ENCODE results near the gene GRID2. TPM values are rescaled to one million over a fixed set of nuclear protein-coding genes. Genes with fewer than 3 reads are reported as not detected.

GRID2 gene
- polyA plus RNA-seq, 1 of the 3 experiments (the other 2 are of a cell fraction), result not detected

GRCh38 chr4:92264163-92264562 is 39.6 kb upstream of the GRID2 start:
- Histone ChIP-seq H3K4me3 (ENCODE audit: low read depth in 2 of 2, low read length in 1 of 2) (no peak overlapping the region), H3K27me3 (ENCODE audit: insufficient read depth) (no peaks in the 10 kb centered on the region), H3K79me2 (ENCODE audit: insufficient read depth) (no peaks in the 10 kb centered on the region), H3K27ac (ENCODE audit: low read depth in 2 of 2, low read length in 1 of 2) (no peak overlapping the region), H3K36me3 (replicated peaks in 1 of 2; ENCODE audit: control insufficient read depth in 1 of 2, insufficient read depth in 2 of 2, low read length in 1 of 2) (no peaks in the 10 kb centered on the region), H3F3A (replicated peaks; ENCODE audit: insufficient read depth) (no peaks in the 10 kb centered on the region), H3K9ac (no peak overlapping the region), H2AFZ (ENCODE audit: low read depth) (no peak overlapping the region), H3K4me1 (ENCODE audit: control insufficient read depth in 1 of 2, insufficient read depth in 2 of 2, low read depth in 1 of 2, low read length in 1 of 2) (no peaks in the 10 kb centered on the region), H3K9me3 (no peaks in the 10 kb centered on the region), H3K9me2 (no peaks in the 10 kb centered on the region), H3K4me2 (no peak overlapping the region), H4K20me1 (ENCODE audit: insufficient read depth) (no peaks in the 10 kb centered on the region)
- 68% methylated on average over 3 of the region's 3 CpGs for WGBS (ENCODE audit: low lambda C conversion rate)
- TF ChIP-seq ELF1 (IDR thresholded peaks at IDR 0.05), result no peak
- TF ChIP-seq NFIC (IDR thresholded peaks at IDR 0.05; ENCODE audit: borderline replicate concordance), result no peak
- TF ChIP-seq USF1 (IDR thresholded peaks at IDR 0.05; ENCODE audit: borderline replicate concordance, low read depth), result no peak
- no peak for TF ChIP-seq YY1 (IDR thresholded peaks at IDR 0.05; ENCODE audit: low read depth)
- no peak for TF ChIP-seq JUND (IDR thresholded peaks at IDR 0.05)
- TF ChIP-seq PBX3 (IDR thresholded peaks at IDR 0.05), result no peak
- TF ChIP-seq RAD21 (IDR thresholded peaks at IDR 0.05; ENCODE audit: low read length), result no peak
- TF ChIP-seq ZBTB33 (IDR thresholded peaks at IDR 0.05; ENCODE audit: borderline replicate concordance, low read depth), result no peak
- TF ChIP-seq SIN3A (IDR thresholded peaks at IDR 0.05; ENCODE audit: borderline replicate concordance, low read depth, low read length), result no peak
- no peak for TF ChIP-seq TAF1 (IDR thresholded peaks at IDR 0.05; ENCODE audit: borderline replicate concordance, low read depth, low read length)
- no peak for TF ChIP-seq MEF2A (IDR thresholded peaks at IDR 0.05; ENCODE audit: borderline replicate concordance, low read depth)
- no peak for TF ChIP-seq GATA2 (CRISPR knock-in tag; IDR thresholded peaks at IDR 0.05)
- TF ChIP-seq MXI1 (IDR thresholded peaks at IDR 0.05; ENCODE audit: low read depth, low read length), result no peak
- TF ChIP-seq CTCF (IDR thresholded peaks at IDR 0.05), result no peak
- no peak for TF ChIP-seq RXRA (IDR thresholded peaks at IDR 0.05; ENCODE audit: borderline replicate concordance, low read depth)
- TF ChIP-seq RFX5 (IDR thresholded peaks at IDR 0.05; ENCODE audit: low read length), result no peak
- no peak for TF ChIP-seq GABPA (IDR thresholded peaks at IDR 0.05; ENCODE audit: low read depth)
- TF ChIP-seq TEAD4 (IDR thresholded peaks at IDR 0.05; ENCODE audit: borderline replicate concordance, insufficient read depth), result no peak
- no peak for TF ChIP-seq EZH2phosphoT487 (IDR thresholded peaks at IDR 0.05; ENCODE audit: borderline replicate concordance, low read depth)
- POLR2A ChIA-PET, result no interaction called here
- no peak for DNase-seq
- CTCF ChIA-PET, result no interaction called here

Measured in SK-N-SH (cell line).